Mammary epithelial cell (primary cell): ENCODE results near the gene CDK8.

ENCODE experiments used
- EZH2 ChIP-seq: IDR thresholded peaks from 2 replicates; pipeline ENCODE4 v1.6.1; 2012; ENCODE audit warnings: low read length, inconsistent platforms, borderline replicate concordance
- TF ChIP-seq, protein P1 (sequence below), 2 donors: IDR thresholded peaks in 1 of 2; conservative IDR thresholded peaks in 1 of 2; 2 replicates each; pipeline ENCODE4 v1.5.1; 2011 to 2012; ENCODE audit warnings: inconsistent platforms in 2 of 2, low read length in 2 of 2, mild to moderate bottlenecking in 2 of 2, control low read depth in 1 of 2, low read depth in 1 of 2; ENCODE audit not compliant: insufficient read depth in 1 of 2; ENCODE audit errors: extremely low read depth in 1 of 2

DNA sequence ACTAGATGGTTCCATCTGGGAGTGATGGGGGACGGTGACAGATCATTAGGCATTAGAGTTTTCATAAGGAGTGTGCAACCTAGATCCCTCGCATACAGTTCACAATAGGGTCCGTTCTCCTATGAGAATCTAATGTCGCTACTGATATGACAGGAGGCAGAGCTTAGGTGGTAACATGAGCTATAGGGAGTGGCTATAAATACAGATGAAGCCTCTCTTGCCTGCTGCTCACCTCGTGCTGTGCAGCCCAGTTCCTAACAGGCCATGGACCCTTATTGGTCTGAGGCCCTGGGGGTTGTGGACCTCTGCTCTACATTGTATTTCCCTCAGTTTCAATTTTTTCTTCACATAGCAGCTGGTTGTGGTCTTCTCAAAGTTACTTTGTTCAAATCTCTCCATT lies 56.5 kb downstream of the CDK8 start:
- TF ChIP-seq, protein P1, sequence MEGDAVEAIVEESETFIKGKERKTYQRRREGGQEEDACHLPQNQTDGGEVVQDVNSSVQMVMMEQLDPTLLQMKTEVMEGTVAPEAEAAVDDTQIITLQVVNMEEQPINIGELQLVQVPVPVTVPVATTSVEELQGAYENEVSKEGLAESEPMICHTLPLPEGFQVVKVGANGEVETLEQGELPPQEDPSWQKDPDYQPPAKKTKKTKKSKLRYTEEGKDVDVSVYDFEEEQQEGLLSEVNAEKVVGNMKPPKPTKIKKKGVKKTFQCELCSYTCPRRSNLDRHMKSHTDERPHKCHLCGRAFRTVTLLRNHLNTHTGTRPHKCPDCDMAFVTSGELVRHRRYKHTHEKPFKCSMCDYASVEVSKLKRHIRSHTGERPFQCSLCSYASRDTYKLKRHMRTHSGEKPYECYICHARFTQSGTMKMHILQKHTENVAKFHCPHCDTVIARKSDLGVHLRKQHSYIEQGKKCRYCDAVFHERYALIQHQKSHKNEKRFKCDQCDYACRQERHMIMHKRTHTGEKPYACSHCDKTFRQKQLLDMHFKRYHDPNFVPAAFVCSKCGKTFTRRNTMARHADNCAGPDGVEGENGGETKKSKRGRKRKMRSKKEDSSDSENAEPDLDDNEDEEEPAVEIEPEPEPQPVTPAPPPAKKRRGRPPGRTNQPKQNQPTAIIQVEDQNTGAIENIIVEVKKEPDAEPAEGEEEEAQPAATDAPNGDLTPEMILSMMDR (conservative IDR thresholded peaks at IDR 0.05 in 1 of 2, IDR thresholded peaks at IDR 0.05 in 1 of 2; ENCODE audit: extremely low read depth in 1 of 2, insufficient read depth in 1 of 2, low read depth in 1 of 2, low read length in 2 of 2), result no peak
- no peak for TF ChIP-seq EZH2
